GM13977 (cell line): ENCODE results near the gene CECR2.

ENCODE experiments used
- DNase-seq: peaks from one replicate; pipeline ENCODE4 v3.0.0; 2012; ENCODE audit warnings: low spot score
- CTCF ChIP-seq: IDR thresholded peaks from 2 replicates; pipeline ENCODE4 v1.5.1; 2012; ENCODE audit warnings: mild to moderate bottlenecking, control low read depth; ENCODE audit not compliant: insufficient read depth; ENCODE audit errors: extremely low read depth, missing control alignments
- in situ Hi-C: fragments of 300-500 bp; cut with MboI; formaldehyde crosslinking; loops from one replicate; pipeline ENCODE4 v1.12.0; 2022; ENCODE audit warnings: low sequenced_read_pairs, low pct_unique_long_range_greater_than_20kb, mixed read lengths, inconsistent platforms; ENCODE audit not compliant: unreplicated experiment

Gene CECR2

GRCh38 chr22:17493419-17493981, 124.2 kb downstream of the CECR2 start:
- no peak for TF ChIP-seq CTCF
- in situ Hi-C loops, result loop anchor here (25.0 kb wide), 1 partner anchor 306 kb away; no protein-coding TSS in a partner anchor
- DNase-seq, result no peak

- TF ChIP-seq CTCF, result no peak
Observed at GRCh38 chr22:17496841-17497240, 127.6 kb downstream of the CECR2 start.

DNA sequence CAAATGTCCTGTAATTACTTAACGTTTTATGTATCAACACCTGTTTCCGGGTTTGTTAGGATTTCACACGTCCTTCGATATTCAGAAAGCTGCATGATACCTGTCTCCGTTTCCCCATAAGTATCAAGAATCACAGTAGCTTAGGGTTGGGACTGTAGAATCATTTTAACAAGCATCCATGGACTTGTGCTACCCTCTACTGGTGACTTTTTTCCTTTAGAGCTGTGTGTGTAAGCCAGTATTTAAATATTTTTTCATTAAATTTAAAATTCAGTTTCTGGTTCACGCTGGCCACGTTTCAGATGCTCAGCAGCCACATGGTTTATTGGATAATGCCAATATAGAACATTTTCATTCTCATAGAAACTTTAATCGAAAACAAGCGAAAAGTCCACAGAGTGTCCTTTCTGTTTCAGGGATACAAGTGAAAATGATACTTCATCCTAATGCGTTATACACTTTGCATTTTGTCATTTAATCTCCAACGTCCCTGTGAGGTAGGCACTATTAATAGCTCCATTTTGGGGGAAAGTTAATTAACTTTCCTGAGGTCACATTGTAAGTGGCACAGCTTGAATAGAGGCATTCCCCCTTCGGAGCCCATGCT, 132.5 kb downstream of the CECR2 start:
- peak; percentile 59 for TF ChIP-seq CTCF
- in situ Hi-C loops, result loop anchor here (10.0 kb wide), 1 partner anchor 427 kb away; no protein-coding TSS in a partner anchor
- peak; percentile 78 for DNase-seq

More at GRCh38 chr22:17496841-17497240, 127.6 kb downstream of the CECR2 start:
- in situ Hi-C loops, result loop anchor here (25.0 kb wide), 1 partner anchor 310 kb away; no protein-coding TSS in a partner anchor
- DNase-seq, result no peak

DNA sequence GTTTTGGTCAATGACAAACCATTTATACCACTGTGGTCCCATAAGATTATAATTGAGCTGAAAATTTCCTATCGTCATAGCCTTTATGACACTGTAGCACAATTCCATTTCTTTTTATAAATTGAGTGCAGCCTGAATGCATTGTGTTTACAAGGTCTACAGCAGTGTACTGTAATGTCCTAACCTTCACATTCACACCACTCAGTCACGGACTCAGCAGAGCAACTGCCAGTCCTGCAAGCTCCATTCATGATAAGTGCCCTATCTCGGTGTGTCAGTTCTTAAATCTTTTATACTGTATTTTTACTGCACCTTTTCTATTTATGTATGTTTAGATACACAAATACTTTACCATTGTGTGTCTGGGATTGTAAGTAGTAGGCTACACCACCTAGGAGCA, 138.8 kb downstream of the CECR2 start:
- no peak for TF ChIP-seq CTCF
- DNase-seq, result no peak
- in situ Hi-C loops, result loop anchor here (10.0 kb wide), 1 partner anchor 433 kb away; no protein-coding TSS in a partner anchor

GRCh38 chr22:17512960-17513359, 143.7 kb downstream of the CECR2 start:
- TF ChIP-seq CTCF, result no peak
- no peak for DNase-seq
- in situ Hi-C loops, result no loop called here

DNA sequence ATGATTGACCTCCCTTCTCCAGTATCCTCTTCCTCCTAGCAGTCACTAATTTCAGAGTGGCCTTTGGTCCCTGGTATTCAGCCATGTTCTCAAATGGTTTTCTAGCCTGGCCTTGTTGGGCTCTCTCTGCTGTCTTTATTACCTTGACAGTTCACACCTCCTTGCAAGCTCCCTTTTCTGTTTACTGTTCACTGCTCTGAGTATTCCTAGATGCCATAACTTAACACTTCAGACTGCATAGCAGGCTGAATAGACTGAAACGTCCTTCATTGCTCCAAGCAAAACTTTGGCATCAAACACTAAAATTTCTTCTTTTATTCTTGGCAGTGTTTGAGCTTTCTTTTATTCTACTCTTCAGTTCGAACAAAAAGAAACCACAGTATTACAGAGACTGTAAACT, 144.4 kb downstream of the CECR2 start:
- no peak for DNase-seq
- no peak for TF ChIP-seq CTCF
- in situ Hi-C loops, result no loop called here

DNA sequence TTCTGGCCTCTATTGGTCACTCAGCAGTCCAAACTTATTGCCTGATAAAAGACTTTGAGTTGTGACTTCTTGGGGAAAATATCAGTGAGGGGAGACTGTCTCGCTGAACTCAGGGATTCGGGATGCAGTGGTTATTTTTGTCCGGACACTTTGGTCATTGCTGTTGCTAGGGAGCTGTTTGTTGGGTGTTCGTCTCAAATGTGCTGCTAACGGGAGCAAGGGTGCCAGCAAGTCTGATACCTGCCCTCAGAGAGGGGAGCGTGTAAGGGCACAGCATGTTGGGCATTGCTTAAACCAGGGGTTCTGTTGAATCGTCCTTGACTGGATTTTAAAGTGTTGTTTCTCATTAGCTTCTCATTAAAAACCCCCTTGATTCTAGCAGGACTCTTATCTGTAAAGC, 144.8 kb downstream of the CECR2 start:
- in situ Hi-C loops, result no loop called here
- TF ChIP-seq CTCF, result no peak
- DNase-seq, result no peak
